Nephron (organoid): ENCODE measurements around the gene ITGA1.

Source experiments
- H3K27ac Mint-ChIP-seq, 3 experiments: 2 replicates each; pipeline ENCODE4 v1.8.0; 2020; ENCODE audit warnings: mixed read lengths in 3 of 3, mild to moderate bottlenecking in 2 of 3, moderate library complexity in 1 of 3
- H3K27me3 Mint-ChIP-seq: 2 replicates; pipeline ENCODE4 v1.8.0; 2021; ENCODE audit warnings: low read depth, mild to moderate bottlenecking, moderate library complexity, mixed read lengths
- H3K36me3 Mint-ChIP-seq: 2 replicates; pipeline ENCODE4 v1.8.0; 2020; ENCODE audit warnings: low read depth, mixed read lengths
- H3K4me1 Mint-ChIP-seq: 2 replicates; pipeline ENCODE4 v1.8.0; 2020; ENCODE audit warnings: mixed read lengths
- H3K4me3 Mint-ChIP-seq, 3 experiments: 2 replicates each; pipeline ENCODE4 v1.8.0; 2020; ENCODE audit warnings: mild to moderate bottlenecking in 3 of 3, mixed read lengths in 3 of 3, moderate library complexity in 2 of 3
- H3K9me3 Mint-ChIP-seq: 2 replicates; pipeline ENCODE4 v1.8.0; 2020; ENCODE audit warnings: mixed read lengths
- TF ChIP-seq, protein P1 (sequence below), 3 experiments: fragments of 200-600 bp; sonication (generic); IDR thresholded peaks; one replicate each; pipeline ENCODE4 v1.5.0; 2021; ENCODE audit warnings: antibody characterized with exemption in 3 of 3; ENCODE audit not compliant: unreplicated experiment in 3 of 3

ITGA1 gene

DNA sequence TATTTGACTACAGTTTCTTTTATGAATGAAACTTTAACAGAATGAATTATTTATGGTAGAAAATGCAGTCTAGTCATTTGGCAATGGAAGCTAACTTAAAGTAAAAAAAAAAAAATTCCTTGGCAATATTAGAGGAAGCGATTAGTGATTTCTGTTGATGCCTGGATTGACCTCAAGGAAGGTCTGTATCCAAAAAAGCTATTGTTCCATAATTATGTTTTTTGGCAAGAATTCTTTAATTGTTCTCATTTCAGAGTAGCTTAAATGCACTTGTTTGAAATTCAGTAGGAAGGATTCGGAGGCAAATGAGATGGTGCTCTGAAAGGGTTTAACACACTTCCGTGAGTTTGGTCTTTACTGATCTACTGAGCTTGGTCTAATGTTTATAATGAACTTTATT is 61.8 kb downstream of the ITGA1 start:
- Mint-ChIP-seq H3K36me3 (no peaks in the 10 kb centered on the region), H3K4me1 (peaks cover 37% of the 10 kb centered on the region), H3K27me3 (no peaks in the 10 kb centered on the region), H3K9me3 (no peaks in the 10 kb centered on the region), H3K27ac (no peak overlapping the region), H3K4me3 (no peak overlapping the region)
- TF ChIP-seq, protein P1, sequence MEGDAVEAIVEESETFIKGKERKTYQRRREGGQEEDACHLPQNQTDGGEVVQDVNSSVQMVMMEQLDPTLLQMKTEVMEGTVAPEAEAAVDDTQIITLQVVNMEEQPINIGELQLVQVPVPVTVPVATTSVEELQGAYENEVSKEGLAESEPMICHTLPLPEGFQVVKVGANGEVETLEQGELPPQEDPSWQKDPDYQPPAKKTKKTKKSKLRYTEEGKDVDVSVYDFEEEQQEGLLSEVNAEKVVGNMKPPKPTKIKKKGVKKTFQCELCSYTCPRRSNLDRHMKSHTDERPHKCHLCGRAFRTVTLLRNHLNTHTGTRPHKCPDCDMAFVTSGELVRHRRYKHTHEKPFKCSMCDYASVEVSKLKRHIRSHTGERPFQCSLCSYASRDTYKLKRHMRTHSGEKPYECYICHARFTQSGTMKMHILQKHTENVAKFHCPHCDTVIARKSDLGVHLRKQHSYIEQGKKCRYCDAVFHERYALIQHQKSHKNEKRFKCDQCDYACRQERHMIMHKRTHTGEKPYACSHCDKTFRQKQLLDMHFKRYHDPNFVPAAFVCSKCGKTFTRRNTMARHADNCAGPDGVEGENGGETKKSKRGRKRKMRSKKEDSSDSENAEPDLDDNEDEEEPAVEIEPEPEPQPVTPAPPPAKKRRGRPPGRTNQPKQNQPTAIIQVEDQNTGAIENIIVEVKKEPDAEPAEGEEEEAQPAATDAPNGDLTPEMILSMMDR (IDR thresholded peaks at IDR 0.05; ENCODE audit: unreplicated experiment in 3 of 3), result no peak

DNA sequence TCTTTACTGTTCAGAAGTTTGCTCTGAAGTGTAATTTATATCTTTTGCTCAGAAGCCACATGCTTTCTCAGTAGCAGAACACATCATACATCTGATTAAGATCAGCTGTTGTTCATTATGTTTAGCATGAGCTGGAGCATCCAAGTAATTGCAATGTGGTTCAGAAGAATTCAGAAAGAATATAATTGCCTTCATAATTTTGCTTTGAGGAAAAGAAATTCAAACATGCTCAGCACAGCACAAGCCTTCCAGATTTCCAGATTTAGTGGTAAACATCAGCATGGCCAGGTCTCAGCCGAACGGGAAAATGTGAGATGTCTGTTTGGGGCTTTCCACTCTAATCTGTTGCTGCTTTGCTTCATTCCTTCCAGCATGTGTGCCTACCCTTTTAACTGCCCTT is 65.9 kb downstream of the ITGA1 start:
- no peaks in the 10 kb centered on the region for H3K9me3 Mint-ChIP-seq
- H3K27ac Mint-ChIP-seq, result peak overlapping the region; percentile 88 to 95 (median 89)
- peak overlapping the region in 1 of 3 experiments; percentile 21 for H3K4me3 Mint-ChIP-seq
- H3K27me3 Mint-ChIP-seq, result no peaks in the 10 kb centered on the region
- TF ChIP-seq, protein P1 (IDR thresholded peaks at IDR 0.05; ENCODE audit: unreplicated experiment in 3 of 3), result no peak
- H3K36me3 Mint-ChIP-seq, result no peaks in the 10 kb centered on the region
- peaks cover 18% of the 10 kb centered on the region for H3K4me1 Mint-ChIP-seq

DNA sequence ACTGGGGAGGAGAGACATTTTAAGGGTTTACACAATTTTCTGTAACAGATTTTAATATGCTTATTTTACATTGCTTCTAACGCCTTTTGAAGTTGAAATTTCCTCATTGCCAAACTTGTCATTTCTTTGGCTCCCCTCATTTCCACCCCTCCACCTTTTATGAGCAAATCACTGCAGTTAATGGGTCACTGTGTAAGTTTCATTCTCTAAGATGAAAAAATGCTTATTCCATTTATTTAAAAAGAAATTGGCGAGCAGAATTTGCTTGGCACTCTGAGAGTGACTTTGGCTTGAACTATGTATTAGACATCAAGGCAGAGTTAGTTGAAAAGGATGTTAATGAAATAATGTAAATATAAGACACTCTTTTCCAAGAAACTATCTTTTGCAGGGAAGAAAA is 66.6 kb downstream of the ITGA1 start:
- TF ChIP-seq, protein P1 (IDR thresholded peaks at IDR 0.05; ENCODE audit: unreplicated experiment in 3 of 3), result no peak
- Mint-ChIP-seq H3K4me3 (peak overlapping the region in 1 of 3 experiments; percentile 21), H3K36me3 (no peaks in the 10 kb centered on the region), H3K9me3 (no peaks in the 10 kb centered on the region), H3K27me3 (no peaks in the 10 kb centered on the region), H3K4me1 (peaks cover 18% of the 10 kb centered on the region), H3K27ac (peak overlapping the region; percentile 88 to 95 (median 89))

DNA sequence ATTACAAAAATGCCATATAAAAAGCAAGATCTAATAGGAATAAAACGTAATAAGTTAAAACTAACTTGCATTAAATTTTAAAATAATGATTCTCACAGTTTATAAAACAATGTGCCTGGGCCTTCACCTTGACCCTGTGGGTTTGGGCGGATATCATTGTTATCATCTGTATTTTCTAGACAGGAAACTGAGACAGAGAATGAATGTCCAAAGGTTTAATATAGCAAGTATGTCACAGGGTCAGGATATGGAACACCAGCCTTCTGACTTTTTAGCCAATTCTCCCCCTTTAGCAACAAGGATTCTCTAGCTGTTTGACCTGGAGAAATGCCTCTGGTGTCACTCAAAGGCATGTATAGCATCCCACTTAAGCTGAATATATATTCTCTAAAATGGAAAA is 67.2 kb downstream of the ITGA1 start:
- peak overlapping the region in 2 of 3 experiments; percentile 88 to 95 for H3K27ac Mint-ChIP-seq
- no peaks in the 10 kb centered on the region for H3K27me3 Mint-ChIP-seq
- H3K9me3 Mint-ChIP-seq, result no peaks in the 10 kb centered on the region
- H3K4me1 Mint-ChIP-seq, result peaks cover 24% of the 10 kb centered on the region
- TF ChIP-seq, protein P1 (IDR thresholded peaks at IDR 0.05; ENCODE audit: unreplicated experiment in 3 of 3), result no peak
- H3K36me3 Mint-ChIP-seq, result no peaks in the 10 kb centered on the region
- no peak overlapping the region for H3K4me3 Mint-ChIP-seq

DNA sequence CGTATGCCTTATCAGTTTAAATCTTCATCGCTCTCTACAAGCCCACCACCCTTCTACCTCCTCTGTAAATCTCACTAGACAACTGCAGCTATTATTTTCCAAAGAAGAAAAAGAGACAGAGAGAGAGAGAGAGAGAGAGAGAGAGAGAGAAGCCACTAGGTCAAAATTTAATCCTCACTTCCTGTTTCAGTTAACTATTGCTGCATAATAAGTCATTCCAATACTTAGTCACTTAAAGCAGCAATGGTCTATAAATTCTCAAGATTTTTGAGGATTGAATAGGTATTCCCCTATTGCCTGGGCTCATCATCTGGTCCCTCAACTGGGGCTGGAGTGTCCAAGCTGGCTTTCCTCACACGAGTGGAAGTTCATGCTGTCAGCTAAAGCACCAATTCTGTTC is 68.8 kb downstream of the ITGA1 start:
- H3K9me3 Mint-ChIP-seq, result no peaks in the 10 kb centered on the region
- peaks cover 24% of the 10 kb centered on the region for H3K4me1 Mint-ChIP-seq
- H3K27me3 Mint-ChIP-seq, result no peaks in the 10 kb centered on the region
- H3K36me3 Mint-ChIP-seq, result no peaks in the 10 kb centered on the region
- H3K4me3 Mint-ChIP-seq, result no peak overlapping the region
- TF ChIP-seq, protein P1 (IDR thresholded peaks at IDR 0.05; ENCODE audit: unreplicated experiment in 3 of 3), result no peak
- H3K27ac Mint-ChIP-seq, result no peak overlapping the region

DNA sequence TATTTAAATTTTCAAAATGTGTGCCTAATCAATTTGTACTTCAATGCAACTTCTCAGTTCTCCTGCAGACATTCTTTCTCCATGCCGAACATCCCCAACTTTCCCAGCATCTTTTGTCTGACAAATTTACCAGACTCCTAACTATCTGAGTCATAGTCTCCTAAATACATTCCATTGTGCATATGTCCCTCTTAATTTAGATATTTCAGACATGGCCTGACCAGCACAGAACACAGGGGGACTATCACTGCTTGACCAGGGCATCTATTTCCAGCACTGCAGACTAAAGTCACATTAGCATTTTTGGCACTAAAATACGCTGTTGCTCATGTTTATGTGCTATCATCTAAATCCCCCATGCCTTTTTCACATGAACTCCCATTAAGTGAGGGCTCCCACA is 71.9 kb downstream of the ITGA1 start:
- Mint-ChIP-seq H3K4me1 (peaks cover 20% of the 10 kb centered on the region), H3K36me3 (peaks cover 7% of the 10 kb centered on the region), H3K9me3 (no peaks in the 10 kb centered on the region), H3K4me3 (no peak overlapping the region), H3K27me3 (no peaks in the 10 kb centered on the region), H3K27ac (peak overlapping the region; percentile 68 to 89 (median 77))
- TF ChIP-seq, protein P1 (IDR thresholded peaks at IDR 0.05; ENCODE audit: unreplicated experiment in 3 of 3), result no peak
